ENCODE results near the gene INVS.
A peak's percentile ranks its signal among the peaks of the same experiment; 100 is the strongest.
"Not testable (repeated sequence)": the region's sequence is repeated elsewhere in the genome, so short reads cannot be mapped to it uniquely, and the experiment has no call there.

The INVS gene

DNA sequence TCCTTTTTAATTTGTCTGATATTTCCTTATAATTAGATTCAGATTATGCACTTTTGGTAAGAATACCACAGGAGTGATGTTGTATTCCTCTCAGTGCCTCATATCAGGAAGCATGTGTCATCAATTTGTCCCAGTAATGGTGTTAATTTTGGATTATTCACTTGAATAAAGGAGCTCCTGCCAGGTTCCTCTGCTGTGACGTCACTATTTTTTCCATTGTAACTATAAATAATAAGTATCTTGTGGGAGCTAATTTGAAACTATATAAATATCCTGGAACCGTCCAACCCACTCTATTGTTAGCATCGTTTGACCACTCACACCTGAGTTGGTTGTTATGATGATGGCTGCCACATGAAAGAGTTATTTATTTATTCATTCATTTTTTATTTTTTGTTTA is 107.9 kb downstream of the INVS start:
- no peak for DNase-seq

DNA sequence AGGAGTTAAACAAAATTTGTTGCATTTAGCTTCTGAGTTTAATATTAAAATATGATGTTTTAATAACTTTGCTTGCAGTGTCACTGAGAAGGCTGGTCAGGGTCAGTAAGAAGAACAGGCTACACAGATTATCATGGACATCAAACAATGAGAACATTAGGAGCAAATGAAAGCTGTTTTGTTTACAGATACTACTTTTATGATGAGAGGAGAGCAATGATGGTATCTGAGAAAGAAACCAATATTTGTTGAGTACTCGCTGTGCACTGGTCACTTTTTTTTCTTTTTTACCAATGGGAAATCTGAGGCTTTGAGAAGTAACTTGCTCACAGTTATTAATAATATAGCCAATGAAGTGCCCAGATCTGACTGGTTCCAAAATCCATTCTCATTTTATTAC is 109.6 kb downstream of the INVS start:
- DNase-seq: no peak

DNA sequence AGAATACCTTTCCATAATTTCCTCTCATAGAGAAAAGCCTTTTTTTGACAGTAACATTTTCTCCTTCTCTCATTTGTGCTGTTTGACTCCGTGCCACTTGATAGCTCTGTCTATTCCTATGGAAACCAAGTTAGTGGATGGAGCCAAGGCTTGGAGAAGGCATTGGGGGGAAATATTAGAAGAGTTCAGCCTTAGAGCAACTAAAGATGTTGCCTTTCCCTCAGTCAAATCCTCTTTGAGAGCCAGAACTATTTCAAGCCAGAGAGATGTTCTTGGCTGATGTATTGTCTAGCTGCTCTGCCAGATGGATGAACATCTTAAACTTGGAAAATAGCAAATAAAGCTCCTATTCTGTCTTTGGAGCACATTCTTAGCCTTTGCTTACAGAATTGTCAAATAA is 112.4 kb downstream of the INVS start:
- no peak for DNase-seq

DNA sequence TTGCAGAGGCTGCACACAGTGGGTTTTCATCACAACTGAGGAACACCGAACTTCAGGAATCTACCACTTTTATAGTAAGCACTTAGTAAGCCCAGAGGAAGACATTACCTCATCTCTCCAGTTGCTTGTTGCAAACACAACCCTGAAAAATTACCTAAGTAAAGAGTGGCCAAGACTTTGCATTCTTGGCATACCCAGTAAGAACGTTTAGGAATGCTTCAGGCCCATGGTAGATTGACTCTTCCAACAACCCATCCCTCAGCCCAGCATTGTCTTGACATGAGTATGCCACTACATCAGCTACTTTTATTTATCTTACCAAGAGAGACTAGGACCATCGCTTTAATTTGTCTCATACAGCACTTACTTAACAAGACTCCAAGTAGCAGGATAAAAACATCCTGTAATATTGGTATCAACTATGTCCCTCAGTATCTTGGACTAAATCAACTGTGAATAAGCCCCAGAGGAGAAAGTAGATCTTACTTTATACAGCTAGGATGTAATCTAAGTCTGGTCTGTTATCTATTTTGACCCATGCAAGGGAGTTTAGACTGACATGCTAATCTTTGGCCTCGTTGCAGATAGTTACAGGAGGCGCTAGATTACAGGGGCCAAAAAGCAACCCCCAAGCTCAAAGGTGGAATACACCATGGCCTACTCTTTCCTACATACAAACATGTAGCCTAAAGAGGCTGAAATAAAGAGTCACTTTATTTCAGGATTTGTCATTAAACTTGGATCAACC is 114.9 kb downstream of the INVS start:
- no peak for DNase-seq

DNA sequence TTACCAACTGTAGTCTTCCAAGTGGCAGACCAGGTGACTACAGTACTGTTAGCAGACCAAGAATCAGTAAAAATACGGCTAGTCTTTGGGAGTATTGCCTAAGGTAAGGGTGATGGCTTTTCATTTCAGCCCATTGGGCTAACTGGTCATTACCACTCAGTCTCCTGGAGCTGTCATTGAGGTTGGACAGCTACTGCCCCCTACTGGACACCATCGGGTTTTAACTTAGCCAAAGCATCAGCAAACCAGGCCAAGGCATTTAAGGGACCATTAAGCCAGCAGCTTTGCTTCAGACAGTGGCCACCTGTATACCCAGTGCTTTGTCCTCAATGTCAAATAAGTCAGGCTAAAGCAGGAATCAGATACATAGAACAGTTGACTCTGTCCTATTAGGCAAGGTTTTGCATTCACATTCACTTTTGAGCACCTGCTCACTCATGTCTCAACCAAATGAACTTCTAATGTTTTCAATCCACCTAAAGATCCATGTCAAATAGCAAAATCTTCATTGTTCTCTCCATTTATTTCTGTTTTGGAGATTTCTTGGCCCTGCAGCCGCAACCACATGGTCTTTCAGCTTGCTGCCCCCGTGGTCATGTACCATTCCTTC is 117.2 kb downstream of the INVS start:
- peak in 6 of 14 donors; percentile 3 to 38 (median 20) for DNase-seq

DNA sequence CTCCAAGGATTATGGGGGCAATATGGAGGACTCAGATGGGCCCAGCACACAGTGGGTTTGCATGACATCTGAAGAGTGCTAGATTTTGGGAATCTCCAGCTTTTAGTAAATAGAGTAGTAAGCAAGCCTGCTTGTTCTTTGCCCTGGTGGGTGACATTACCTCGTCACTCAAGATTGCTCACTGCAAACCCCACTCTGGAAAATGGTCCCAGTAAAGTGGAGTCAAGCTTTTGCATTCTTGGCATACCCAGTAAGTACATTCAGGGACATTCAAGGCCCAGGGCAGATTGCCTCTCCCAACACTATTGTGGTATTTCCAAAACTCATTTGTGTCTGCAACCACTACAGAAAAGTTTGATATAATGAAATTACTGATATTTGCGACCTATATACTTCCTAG is 118.5 kb downstream of the INVS start:
- no peak for DNase-seq

DNA sequence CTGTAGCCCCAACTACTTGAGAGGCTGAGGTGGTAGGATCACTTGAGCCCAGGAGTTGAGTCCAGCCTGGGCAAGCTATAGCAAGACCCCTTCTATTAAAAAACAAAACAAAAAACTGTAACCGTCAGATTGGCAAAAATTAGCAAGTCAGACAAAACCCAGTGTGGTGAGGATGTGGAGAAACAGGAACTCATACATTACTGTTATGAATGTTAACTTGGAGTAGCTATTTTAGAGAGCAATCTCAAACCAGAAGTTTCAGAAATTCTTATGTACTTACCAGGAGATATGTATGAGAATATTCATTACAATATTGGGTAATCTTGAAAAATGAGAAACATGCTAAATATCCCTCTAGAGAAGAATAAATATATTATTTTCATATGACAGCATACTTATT is 120.3 kb downstream of the INVS start:
- DNase-seq: no peak

DNA sequence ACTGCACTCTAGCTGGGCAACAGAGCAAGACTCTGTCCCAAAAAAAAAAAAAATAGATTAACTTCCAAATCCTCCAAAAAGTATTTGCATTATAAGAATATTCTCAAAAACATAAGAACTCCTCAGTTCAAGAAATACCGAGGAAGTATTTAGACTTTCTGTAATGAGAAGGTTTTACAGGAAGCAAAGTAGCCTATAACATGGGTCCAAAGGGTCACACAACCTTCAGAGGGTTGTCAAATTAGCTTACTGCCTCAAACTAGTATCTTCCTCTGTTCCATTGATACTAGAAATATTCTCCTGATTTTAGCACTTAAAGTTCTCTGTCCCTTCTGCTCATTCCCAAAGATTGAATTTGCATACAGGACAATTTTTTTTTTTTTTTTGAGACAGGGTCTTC is 121.9 kb downstream of the INVS start:
- no peak for DNase-seq

DNA sequence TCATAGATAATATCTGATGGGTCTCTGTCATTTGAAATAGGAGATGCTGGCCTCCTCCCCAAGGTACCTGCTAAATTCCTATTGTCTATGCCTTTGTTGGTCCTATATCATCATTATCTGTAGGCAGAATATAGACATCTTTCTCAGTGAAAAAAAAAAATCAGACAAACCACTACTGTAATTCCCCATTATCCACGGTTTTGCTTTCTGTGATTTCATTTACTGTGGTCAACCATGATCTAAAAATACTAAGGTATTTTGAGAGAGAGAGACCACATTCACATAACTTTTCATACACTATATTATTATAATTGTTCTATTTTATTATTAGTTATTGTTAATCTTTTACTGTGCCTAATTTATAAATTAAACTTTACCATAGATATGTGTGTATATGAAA is 122.5 kb downstream of the INVS start:
- DNase-seq: no peak

DNA sequence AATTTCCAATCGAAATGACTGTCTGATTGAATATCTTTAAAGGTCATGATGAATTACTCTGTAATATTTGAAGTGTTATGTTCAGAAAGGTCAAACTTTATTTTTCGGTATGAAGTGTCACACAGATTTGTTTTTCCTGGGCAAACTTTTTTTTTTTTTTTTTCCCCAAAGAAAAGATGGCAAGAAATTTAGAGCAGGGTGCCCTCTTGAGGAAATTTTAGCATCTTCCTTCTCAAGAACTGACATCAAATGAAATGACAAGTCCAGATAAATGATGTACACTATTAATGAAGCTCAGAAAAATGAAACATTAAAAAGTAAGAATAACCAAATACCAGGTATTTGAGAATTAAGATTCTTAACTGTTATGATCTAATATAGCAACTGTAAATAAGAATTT is 123.6 kb downstream of the INVS start:
- peak in 1 of 14 donors; percentile 17 for DNase-seq

DNA sequence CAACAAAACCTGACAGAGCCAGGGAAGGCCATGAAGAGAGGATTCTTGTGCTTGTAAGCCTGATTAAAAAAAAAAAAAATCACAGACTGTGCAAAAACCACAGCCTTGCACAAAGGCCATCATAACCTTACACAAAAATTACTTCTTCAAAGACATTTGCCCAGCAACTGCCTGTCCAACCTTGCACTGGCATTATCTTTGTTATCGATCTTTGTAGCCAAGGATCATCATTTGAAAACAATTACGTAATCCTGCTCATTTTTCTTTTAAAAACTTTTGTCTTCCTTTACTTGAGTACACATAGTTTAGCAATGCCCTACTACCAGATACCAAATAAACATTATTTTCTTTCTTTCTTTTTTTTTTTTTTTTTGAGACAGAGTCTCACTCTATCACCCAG is 128.6 kb downstream of the INVS start:
- no peak for DNase-seq

DNA sequence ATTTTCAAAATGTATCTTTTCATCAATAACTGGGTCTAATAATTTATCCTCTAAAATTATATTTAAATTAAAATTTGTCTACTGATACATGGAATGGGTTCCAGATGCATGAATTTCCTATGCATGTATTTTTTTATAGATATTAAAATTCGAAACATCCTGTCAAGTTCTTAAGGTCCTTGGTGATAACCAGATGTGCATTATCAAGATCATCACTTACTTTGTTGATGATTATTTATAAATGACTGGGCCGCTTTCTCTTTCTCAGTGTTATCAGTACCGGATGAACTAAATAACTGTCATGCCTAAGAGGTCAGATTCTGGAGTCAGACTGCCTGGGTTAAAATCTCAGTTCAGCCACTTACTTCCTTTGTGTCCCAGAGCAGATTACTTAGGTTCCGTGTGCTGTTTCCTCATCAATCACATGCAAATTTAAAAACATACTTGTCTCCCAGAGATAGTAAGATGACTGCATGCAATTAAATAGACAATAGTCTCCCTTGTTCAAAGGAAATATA is 129.4 kb downstream of the INVS start:
- no peak for DNase-seq

DNA sequence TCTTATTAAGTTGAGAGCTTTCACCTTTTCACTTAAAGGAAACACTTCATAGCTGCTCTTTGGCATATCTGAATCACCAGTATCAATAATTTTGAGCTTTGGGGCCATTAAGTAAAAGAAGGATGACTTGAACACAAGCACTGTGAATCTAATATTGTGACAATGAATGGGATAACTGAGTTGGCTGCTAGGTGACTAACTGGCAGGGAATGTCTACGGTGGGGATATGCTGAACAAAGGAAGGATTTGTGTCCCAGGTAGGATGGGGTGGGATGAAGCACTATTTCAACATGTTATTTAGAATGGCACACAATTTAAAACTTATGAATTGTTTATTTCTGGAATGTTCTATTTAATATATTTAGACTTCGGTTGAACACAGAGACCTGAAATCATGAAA is 130.1 kb downstream of the INVS start:
- no peak for DNase-seq

DNA sequence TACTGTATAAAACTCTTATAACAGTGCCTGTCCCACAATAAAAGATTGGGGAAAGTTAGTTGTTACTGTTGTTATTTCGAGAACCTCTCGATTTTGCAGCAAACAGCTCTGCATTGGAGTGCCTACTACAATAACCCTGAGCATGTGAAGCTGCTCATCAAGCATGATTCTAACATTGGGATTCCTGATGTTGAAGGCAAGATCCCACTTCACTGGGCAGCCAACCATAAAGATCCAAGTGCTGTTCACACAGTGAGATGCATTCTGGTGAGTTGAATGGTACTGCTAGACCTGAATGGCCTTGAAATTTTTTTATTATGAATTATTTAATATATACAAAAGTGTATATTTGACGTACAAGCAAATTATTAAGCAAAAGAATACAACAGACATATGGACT is 130.5 kb downstream of the INVS start:
- DNase-seq: no peak

DNA sequence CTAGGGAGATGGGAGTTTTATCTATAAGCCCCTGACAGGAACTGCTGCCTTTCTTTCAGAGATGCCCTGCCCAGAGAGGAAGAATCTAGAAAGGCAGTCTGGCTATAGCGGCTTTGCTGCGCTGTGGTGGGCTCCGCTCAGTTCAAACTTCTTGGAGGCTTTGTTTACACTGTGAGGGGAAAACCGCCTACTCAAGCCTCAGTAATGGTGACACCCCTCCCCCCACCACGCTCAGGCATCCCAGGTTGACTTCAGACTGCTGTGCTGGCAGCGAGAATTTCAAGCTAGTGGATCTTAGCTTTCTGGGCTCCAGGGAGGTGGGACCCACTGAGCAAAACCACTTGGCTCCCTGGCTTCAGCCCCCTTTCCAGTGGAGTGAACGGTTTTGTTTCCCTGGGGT is 137.9 kb downstream of the INVS start:
- DNase-seq: not testable (repeated sequence)

DNA sequence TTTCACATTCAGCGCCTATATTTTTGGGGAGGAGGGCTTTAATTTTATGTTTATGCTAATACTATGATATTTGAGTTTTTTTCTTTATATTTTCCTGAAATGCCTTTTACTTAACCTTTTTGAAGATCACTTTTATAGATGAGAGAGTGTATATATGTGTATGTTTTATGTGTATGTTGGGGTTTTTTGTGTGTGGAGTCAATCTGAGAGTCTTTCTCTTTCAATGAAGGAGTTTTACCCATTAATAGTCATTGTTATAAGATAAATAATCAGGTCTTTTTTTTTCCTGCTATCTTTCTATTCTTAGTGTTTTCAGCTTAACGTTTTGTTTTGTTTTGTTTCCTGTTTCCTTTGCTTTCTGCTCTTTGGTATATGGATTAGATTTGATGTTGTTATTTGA is 141.5 kb downstream of the INVS start:
- no peak for DNase-seq

DNA sequence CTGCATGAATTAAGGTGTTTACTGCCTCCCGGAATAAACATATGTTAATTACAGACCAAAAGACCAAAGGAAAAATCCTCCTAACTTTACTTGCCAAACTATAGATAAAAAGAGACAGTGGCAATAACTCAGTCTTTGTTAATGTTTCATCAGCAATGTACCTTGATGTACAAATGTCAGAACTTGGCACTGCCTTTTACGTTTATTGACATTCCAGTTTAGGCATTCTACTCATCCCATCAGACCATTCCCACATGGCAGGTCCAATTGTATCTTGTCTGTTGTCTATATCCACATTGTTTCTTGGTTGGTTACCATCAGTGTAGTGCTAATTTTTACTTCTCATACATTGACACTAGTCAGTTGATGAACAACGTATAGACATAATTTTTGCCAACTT is 168.2 kb downstream of the INVS start:
- DNase-seq: no peak

DNA sequence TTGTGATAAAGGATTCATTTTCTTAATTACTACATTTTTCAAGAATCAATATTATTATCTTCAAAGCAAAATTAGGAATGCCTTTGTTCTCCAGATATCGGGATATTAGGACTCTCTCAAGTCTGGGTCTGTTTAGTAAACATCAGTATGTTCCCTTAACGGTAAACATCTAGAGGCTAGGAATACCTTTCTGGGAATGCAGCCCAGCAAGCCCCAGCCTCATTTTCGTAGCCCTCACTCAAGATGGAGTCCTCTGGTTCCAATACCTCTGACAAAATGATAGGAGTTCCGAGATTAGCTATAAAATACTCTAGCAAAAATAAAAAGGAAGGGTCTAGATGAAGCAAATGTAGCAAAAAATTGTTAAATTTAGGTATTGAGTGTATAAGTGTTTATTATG is 169.2 kb downstream of the INVS start:
- DNase-seq: no peak

DNA sequence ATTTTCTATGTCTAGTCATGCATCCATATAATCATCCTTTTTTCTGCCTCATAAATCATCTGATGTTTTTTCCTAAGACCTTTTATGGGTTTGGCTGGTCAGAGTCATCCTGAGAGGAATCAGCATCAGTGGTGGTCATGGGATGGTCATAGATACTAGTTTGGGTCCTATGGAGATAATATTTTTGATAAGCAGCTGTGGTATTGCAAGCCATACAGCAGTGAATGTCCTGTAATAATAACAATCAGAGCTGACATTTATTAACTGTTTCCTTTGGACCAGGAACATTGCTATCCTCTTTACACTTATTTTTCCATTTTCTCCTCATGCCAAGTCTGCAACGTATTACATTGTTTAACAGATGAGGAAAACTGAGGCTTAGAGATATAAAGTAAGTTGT is 170.6 kb downstream of the INVS start:
- no peak for DNase-seq

DNA sequence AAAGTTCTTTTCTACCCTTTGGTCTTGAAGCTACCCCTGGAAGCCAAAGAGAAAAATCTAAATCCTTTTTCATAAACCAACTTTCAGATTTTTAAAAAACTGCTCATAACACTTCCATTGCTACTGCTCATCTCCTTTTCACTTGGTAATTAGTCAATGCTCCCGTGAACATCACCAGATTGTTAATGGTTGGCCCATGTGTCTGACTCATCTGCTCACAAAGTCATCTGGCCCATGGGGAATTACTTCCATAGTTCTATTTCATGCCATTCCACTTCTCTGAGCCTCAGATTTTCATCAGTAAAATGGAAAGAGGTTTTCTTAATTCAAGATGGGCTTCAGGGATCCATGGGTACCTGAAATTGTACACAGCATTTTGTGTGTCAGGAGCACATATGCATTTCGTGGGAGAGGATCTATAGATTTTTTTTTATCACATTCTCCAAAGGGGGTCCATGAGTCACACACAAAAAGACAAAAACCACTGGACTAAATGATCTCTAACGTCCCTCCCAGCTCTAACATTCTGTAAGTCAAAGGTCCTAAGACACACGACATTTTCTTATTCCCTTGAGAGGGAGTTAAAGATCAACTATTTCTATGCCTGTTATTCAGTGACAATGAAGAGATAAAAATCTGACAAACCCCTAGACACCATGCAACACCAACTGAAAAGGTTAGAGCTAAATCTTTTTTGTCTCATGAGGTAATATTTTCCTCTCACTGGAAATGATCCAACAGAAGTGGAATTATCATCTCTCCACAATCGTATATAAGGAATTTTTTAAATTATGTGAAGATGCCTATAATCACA is 178.3 kb downstream of the INVS start:
- DNase-seq: no peak

DNA sequence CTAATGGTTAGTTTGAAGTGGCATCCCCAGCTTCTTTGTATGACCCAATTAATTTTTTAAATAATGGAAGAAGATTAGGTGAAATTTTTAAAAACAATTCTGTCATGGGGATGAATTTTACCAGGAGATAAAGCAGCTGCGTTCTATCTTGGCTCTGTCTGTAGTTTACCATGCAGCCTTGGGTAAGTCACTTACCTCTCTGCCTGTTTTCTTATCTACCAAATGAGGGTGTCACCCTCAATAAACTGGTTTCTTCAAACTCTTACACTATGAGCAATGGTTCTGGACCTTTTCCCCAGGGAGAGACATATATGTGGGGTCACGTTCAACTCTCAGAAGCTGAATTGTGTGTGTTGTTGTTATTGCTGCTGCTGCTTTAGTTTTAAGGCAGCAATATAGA is 182.0 kb downstream of the INVS start:
- DNase-seq: no peak

DNA sequence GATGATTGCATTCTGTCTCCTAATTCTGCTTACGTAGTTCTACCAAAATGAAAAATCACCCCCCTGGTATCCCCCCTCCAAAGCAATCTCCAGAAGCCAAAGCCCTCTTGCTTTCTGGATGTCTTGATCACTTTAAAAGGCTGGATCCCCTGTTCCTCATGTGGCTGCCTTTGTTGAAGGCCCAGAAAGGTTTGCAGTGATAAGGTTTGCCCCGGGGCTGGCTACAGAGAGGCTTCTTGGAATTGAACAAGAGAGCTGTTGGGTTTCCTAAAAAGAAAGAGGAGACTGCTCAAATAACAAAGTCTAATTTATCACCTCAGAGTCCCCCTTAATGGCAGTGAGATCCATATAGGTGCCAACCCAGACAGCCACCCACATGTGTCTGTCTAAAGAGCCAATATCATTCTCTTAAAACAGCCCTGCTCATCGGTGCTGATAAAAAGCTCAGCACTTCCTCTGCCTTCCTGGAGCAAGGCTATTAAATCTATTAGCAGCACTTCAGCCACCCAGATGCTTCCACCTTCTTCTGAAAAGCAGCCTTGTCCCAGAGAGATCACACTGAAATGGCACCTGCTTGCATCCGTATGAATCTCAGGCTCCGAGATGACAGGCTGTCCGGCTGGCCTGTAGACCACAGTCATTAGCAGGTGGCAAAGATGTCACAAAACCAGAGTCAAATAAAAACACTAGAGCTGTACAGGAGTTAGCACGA is 182.8 kb downstream of the INVS start:
- no peak for DNase-seq

DNA sequence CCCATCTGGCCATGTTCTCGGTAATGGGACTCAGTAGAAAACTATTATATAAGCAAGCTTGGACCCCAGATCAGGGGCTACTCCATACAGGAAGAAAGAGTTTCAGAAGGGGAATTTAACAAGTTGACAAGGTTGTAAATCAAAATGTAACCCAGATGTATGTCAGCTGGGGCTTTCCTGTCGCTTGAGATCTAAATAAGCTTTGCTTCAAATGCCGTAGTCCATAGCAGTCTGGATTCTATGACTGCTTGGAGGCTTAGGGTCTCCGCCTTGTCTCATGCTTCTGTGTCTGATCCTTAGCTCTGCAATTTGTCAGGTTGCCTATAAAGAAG is 183.3 kb downstream of the INVS start:
- no peak for DNase-seq

All from C1 segment of cervical spinal cord (tissue), 14 donors.